LNCAP (cell line): ENCODE results near the gene RAB17.

Experiments used
- TF ChIP-seq, protein P1 (sequence below): fragments of 450-650 bp; IDR thresholded peaks from 2 replicates; pipeline ENCODE4 v1.5.1; 2017; ENCODE audit warnings: mild to moderate bottlenecking

RAB17 gene

DNA sequence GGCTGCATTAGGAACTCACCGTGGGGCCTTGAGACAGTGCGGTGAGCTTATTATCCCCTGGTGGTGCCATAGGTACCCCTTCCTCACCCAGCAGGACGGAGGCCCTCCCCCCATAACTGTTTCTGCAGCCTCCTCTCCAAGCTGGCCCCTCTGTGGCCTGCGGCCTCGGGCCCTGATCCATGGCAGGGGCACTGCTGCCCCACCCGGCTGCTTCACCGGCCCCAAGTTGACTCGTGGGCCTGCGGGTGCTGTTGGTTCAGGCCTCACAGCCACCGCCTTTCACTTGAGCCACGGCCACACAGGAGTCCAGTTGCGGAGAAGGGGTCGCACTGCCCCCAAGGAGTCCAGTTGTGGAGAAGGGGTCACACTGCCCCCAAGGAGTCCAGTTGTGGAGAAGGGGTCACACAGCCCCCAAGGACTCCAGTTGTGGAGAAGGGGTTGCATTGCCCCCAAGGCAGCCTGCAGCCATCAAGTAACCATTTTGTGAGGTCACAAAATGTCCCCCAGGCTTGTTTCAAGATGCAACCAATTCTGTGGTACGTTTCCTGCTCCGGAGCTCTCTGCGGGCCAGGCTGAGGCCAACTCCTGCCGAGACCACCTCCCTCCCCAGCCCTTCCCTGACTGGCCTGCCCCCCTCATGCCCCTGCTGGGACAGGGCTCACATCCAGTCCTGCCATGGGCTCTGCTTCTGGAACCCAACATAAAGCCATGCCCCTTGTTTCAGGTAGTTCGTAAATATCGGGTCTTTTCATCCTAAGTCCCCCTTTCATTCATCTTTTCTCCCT lies 41.5 kb upstream of the RAB17 start:
- TF ChIP-seq, protein P1, sequence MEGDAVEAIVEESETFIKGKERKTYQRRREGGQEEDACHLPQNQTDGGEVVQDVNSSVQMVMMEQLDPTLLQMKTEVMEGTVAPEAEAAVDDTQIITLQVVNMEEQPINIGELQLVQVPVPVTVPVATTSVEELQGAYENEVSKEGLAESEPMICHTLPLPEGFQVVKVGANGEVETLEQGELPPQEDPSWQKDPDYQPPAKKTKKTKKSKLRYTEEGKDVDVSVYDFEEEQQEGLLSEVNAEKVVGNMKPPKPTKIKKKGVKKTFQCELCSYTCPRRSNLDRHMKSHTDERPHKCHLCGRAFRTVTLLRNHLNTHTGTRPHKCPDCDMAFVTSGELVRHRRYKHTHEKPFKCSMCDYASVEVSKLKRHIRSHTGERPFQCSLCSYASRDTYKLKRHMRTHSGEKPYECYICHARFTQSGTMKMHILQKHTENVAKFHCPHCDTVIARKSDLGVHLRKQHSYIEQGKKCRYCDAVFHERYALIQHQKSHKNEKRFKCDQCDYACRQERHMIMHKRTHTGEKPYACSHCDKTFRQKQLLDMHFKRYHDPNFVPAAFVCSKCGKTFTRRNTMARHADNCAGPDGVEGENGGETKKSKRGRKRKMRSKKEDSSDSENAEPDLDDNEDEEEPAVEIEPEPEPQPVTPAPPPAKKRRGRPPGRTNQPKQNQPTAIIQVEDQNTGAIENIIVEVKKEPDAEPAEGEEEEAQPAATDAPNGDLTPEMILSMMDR, result no peak

DNA sequence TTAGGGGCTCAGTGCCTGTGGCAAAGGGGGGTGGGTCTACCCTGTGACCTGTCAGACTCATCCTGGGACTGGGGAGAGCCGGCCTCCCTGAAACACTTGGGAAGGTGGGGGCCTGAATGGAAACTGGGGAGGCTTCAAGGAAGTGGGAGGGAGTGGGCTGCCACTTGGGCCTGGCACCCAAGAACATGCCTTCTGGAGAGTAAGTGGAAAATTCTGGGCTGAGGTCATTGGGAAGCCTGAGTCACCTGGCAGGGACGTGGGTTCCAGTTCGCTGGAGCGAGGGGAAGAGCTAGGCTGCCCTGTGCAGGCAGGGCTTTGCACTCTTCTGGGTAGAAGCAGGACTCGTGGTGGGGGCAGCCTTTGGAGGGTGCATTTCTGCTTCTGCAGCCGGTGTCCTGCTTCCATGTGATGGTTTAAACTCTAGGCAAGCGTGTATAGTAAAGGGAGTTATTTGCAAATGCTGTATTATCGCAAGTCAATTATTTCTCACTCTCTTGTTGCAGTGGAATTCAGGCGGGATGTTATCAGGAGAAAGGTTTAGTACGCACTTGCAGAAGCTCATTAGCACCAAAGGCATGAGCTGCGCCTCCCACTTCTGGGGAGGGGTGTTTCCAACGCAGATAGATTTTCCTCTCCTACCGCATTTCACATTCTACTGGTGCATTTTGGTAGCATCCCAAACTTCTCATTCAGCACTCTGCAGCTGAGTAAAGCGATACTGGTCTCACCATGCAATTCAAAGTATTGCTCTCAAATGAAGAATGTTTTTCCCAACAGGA lies 40.7 kb upstream of the RAB17 start:
- TF ChIP-seq, protein P1, result no peak

DNA sequence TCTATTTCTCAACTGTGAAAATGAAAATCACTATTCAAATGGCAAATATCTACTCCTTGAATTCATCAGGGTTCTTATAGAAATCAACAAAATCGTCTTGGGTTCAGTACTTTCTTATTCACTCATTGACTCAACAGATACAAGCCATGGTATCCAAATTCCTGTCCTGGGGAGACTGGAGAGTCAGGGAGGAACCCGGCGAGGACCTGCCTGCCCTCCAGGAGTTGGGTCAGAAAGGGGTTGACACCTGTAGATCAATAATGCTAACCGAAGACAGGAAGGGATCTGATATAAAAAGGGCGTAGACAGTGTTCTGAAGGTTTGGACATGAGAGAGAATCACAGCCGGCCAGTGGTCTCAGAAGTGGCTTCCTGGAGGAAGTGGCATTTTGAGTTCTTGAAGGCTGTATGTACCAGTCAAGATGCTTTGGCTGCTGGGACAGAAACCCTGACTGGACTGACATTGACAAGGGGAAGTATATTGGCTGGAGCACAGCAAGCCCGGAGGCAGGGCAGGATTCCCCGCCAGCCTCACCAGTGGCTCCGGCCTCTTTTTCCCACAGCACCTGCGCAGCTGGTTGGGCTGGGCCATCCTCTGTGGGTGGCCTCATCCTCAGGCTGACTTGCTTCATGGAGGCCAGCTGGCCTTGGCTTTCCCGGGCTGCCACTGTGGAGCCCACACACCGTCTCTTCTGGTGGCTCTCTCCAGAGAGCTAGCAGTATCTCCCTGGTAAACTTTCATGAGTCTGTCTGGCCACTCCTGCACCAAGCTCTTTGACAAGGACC lies 39.9 kb upstream of the RAB17 start:
- TF ChIP-seq, protein P1, result no peak

DNA sequence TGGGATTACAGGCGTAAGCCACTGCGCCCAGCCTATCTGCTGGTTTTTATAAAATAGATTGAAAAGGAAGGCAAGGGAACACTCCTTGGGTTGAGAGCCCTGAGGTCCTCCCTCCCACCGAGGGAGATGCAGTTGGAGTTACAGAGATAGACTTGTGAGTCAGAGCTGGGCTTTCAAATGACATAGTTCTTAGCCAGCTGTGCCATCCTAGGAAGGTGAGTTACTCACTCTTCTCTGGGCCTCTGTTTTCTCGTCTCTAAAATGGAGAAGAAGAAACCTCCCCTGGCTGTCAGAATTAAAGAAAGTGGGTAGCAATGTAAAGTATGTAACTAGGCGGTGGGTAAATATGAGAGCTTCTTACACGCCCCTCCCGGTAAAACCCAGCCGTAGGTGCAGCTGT lies 39.2 kb upstream of the RAB17 start:
- TF ChIP-seq, protein P1, result no peak

DNA sequence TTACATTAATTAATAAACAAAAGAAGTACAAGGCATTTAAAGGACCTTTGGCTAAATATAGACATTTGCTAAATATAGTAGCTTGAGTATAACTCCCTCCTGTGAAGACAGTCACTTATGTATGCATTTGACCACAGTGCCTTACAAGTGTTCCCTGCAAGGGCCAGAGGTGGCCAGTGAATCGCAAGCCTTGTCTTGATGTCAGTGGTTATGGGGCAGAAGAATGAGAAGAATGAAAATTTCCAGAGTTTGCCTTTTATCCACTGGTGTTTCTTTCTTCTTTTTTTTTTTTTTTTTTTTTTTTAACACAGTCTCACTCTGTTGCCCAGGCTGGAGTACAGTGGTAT lies 38.6 kb upstream of the RAB17 start:
- TF ChIP-seq, protein P1, result no peak

DNA sequence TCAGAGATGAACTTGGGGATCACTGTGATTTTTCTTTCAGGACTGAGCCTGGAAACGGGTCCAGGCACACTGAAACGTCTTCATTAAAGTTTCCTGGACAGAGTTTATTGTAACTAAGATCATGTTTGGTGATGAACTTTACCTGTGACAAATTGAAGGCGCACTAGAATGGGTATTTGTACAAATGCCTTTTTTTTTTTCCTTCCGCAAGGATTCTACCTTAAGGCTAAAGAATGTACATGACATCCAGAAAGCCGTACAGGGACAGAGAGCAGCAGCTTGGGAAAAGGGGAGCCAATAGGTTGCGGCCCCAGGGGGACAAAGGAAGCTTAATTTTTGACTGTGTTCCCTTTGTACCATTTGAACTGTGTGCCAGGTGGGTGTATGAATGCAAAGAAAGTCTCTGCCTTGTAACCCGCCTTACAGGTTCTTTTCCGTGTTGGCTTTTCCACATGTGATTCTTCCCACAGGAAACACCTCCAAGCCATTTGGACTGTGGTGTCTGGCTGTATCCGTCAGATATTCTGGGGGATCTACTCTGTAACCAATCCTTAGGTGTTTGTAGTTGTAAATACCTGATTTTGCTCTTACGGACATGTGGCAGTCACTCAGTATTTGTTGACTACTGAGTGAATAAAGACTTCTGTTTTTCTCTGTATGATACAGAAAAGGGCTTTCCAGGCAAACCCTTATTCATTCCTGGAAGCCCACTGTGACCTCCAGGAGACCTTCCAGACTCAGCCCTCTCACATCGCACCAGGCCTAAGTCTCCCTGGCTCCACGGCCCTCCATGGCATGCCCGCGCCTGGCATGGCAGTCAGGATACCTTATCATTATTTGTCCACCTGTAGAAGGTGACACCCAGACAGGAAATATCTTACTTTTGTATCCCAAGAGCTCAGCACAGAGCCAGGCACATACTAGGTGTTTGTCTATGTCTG lies 38.0 kb upstream of the RAB17 start:
- TF ChIP-seq, protein P1, result no peak
